SK-N-SH treated with all-trans-retinoic acid at 6 μM for 48 hours (cell line): Measurements from ENCODE around the gene SHF.

Experiments used
- CSDC2 ChIP-seq: fragments of 250-450 bp; sonication (Bioruptor Pico); IDR thresholded peaks from 2 replicates; pipeline ENCODE4 v1.5.0; 2020; ENCODE audit warnings: mild to moderate bottlenecking, moderate library complexity
- OSR1 ChIP-seq: fragments of 250-450 bp; sonication (Bioruptor Pico); IDR thresholded peaks from 2 replicates; pipeline ENCODE4 v1.8.0; 2022; ENCODE audit warnings: moderate library complexity, mild to moderate bottlenecking, inconsistent platforms
- SNAI2 ChIP-seq: fragments of 250-450 bp; sonication (Bioruptor Pico); IDR thresholded peaks from 2 replicates; pipeline ENCODE4 v1.5.0; 2020; ENCODE audit warnings: mild to moderate bottlenecking, moderate library complexity
- TOX ChIP-seq: fragments of 250-450 bp; sonication (Bioruptor Pico); IDR thresholded peaks from 2 replicates; pipeline ENCODE4 v1.8.0; 2021; ENCODE audit warnings: mild to moderate bottlenecking, moderate library complexity, borderline replicate concordance
- ZC3H10 ChIP-seq: fragments of 250-450 bp; sonication (Bioruptor Pico); IDR thresholded peaks from 2 replicates; pipeline ENCODE4 v1.5.1; 2021; ENCODE audit warnings: mild to moderate bottlenecking, moderate library complexity
- TF ChIP-seq, protein P1 (sequence below): fragments of 250-450 bp; sonication (Bioruptor Pico); IDR thresholded peaks from 2 replicates; pipeline ENCODE4 v1.8.0; 2020; ENCODE audit warnings: mild to moderate bottlenecking, moderate library complexity, borderline replicate concordance
- TF ChIP-seq, protein P2 (sequence below): fragments of 250-450 bp; sonication (Bioruptor Pico); IDR thresholded peaks from 2 replicates; pipeline ENCODE4 v1.5.1; 2020; ENCODE audit warnings: low read depth, mild to moderate bottlenecking, moderate library complexity
- TF ChIP-seq, protein P3 (sequence below): fragments of 250-450 bp; sonication (Bioruptor Pico); IDR thresholded peaks from 2 replicates; pipeline ENCODE4 v1.5.0; 2020; ENCODE audit warnings: mild to moderate bottlenecking, moderate library complexity

DNA sequence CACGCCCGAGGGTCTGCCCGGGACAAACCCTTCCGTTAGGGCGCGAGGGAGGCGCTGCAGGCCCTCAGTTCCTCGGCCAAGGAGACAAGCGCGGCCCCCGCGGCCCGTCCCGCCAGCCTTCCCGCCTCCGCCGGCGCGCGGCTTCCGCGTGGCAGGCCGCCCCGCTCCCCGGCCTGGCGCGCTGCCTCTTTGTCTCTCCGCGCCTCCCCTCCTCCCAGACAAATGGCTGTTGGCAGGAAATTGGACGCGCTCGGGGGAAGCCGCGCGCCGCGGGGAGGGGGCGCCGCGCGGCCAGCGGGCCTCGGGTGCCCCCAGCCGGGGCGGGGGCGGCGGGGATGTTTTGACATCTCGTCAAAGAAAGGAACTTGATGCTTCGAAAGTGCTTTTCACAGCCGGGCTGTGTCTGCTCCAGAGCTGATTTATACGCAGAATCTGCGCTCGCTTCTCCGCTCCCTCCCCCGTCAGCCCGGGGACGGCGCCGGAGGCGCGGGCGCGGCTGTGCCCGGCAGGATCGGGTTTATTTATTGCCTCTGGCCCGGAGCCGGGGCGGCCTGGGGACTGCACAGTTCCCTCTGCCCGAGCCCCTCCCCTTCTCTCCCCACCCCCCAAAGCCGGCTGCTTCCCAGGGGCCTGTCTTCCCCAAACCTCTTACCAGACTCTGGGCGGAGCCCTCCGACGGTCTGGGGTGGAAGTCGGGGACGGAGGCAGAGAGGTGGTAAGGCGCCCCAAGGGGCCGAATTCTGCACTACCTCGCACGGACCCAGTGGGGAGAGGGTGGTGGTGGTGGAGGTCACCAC is 20.7 kb downstream of the SHF start:
- TF ChIP-seq CSDC2 (no peak), OSR1 (CRISPR knock-in tag) (no peak), SNAI2 (CRISPR knock-in tag) (0 out of 2 replicates have a peak, but pooled peaks have one; percentile 13), ZC3H10 (CRISPR knock-in tag) (no peak), TOX (CRISPR knock-in tag) (no peak)
- TF ChIP-seq, protein P1, sequence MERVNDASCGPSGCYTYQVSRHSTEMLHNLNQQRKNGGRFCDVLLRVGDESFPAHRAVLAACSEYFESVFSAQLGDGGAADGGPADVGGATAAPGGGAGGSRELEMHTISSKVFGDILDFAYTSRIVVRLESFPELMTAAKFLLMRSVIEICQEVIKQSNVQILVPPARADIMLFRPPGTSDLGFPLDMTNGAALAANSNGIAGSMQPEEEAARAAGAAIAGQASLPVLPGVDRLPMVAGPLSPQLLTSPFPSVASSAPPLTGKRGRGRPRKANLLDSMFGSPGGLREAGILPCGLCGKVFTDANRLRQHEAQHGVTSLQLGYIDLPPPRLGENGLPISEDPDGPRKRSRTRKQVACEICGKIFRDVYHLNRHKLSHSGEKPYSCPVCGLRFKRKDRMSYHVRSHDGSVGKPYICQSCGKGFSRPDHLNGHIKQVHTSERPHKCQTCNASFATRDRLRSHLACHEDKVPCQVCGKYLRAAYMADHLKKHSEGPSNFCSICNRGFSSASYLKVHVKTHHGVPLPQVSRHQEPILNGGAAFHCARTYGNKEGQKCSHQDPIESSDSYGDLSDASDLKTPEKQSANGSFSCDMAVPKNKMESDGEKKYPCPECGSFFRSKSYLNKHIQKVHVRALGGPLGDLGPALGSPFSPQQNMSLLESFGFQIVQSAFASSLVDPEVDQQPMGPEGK (CRISPR knock-in tag) = no peak
- TF ChIP-seq, protein P2, sequence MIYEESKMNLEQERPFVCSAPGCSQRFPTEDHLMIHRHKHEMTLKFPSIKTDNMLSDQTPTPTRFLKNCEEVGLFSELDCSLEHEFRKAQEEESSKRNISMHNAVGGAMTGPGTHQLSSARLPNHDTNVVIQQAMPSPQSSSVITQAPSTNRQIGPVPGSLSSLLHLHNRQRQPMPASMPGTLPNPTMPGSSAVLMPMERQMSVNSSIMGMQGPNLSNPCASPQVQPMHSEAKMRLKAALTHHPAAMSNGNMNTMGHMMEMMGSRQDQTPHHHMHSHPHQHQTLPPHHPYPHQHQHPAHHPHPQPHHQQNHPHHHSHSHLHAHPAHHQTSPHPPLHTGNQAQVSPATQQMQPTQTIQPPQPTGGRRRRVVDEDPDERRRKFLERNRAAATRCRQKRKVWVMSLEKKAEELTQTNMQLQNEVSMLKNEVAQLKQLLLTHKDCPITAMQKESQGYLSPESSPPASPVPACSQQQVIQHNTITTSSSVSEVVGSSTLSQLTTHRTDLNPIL = no peak
- TF ChIP-seq, protein P3, sequence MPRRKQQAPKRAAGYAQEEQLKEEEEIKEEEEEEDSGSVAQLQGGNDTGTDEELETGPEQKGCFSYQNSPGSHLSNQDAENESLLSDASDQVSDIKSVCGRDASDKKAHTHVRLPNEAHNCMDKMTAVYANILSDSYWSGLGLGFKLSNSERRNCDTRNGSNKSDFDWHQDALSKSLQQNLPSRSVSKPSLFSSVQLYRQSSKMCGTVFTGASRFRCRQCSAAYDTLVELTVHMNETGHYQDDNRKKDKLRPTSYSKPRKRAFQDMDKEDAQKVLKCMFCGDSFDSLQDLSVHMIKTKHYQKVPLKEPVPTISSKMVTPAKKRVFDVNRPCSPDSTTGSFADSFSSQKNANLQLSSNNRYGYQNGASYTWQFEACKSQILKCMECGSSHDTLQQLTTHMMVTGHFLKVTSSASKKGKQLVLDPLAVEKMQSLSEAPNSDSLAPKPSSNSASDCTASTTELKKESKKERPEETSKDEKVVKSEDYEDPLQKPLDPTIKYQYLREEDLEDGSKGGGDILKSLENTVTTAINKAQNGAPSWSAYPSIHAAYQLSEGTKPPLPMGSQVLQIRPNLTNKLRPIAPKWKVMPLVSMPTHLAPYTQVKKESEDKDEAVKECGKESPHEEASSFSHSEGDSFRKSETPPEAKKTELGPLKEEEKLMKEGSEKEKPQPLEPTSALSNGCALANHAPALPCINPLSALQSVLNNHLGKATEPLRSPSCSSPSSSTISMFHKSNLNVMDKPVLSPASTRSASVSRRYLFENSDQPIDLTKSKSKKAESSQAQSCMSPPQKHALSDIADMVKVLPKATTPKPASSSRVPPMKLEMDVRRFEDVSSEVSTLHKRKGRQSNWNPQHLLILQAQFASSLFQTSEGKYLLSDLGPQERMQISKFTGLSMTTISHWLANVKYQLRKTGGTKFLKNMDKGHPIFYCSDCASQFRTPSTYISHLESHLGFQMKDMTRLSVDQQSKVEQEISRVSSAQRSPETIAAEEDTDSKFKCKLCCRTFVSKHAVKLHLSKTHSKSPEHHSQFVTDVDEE (CRISPR knock-in tag) = peak; percentile 58; the same call in 1 of the 2 replicates
